ENCODE results near the gene MMRN2.

The MMRN2 gene

GRCh38 chr10:86963341-86963919 is 6.0 kb upstream of the MMRN2 start:
- TF ChIP-seq SIN3A (IDR thresholded peaks at IDR 0.05; ENCODE audit: borderline replicate concordance, insufficient read depth, low read length) = no peak
- no peak for TF ChIP-seq FOXP2 (optimal IDR thresholded peaks at IDR 0.05; ENCODE audit: borderline replicate concordance, extremely low read depth, extremely low read length, insufficient read depth)
- TF ChIP-seq, protein P1, sequence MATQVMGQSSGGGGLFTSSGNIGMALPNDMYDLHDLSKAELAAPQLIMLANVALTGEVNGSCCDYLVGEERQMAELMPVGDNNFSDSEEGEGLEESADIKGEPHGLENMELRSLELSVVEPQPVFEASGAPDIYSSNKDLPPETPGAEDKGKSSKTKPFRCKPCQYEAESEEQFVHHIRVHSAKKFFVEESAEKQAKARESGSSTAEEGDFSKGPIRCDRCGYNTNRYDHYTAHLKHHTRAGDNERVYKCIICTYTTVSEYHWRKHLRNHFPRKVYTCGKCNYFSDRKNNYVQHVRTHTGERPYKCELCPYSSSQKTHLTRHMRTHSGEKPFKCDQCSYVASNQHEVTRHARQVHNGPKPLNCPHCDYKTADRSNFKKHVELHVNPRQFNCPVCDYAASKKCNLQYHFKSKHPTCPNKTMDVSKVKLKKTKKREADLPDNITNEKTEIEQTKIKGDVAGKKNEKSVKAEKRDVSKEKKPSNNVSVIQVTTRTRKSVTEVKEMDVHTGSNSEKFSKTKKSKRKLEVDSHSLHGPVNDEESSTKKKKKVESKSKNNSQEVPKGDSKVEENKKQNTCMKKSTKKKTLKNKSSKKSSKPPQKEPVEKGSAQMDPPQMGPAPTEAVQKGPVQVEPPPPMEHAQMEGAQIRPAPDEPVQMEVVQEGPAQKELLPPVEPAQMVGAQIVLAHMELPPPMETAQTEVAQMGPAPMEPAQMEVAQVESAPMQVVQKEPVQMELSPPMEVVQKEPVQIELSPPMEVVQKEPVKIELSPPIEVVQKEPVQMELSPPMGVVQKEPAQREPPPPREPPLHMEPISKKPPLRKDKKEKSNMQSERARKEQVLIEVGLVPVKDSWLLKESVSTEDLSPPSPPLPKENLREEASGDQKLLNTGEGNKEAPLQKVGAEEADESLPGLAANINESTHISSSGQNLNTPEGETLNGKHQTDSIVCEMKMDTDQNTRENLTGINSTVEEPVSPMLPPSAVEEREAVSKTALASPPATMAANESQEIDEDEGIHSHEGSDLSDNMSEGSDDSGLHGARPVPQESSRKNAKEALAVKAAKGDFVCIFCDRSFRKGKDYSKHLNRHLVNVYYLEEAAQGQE (IDR thresholded peaks at IDR 0.05; ENCODE audit: insufficient read depth in 1 of 2, low read depth in 2 of 2, low read length in 2 of 2) = no peak
- no peak for TF ChIP-seq TAF1 (IDR thresholded peaks at IDR 0.05; ENCODE audit: borderline replicate concordance, insufficient read depth, low read length)
- no peak for TF ChIP-seq POLR2AphosphoS5 (IDR thresholded peaks at IDR 0.05; ENCODE audit: low read depth, low read length)

DNA sequence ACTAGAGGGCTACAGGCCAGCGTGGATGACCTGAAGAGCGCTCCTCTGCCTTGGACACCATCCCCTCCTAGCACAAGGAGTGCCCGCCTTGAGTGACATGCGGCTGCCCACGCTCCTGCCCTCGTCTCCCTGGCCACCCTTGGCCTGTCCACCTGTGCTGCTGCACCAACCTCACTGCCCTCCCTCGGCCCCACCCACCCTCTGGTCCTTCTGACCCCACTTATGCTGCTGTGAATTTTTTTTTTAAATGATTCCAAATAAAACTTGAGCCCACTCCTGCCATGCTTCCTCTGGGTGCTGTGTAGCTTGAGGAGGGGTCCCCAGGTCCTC is 5.5 kb upstream of the MMRN2 start:
- TF ChIP-seq FOXP2 (optimal IDR thresholded peaks at IDR 0.05; ENCODE audit: borderline replicate concordance, extremely low read depth, extremely low read length, insufficient read depth) = no peak

- no peak for TF ChIP-seq SIN3A (IDR thresholded peaks at IDR 0.05; ENCODE audit: borderline replicate concordance, insufficient read depth, low read length)
- no peak for TF ChIP-seq FOXP2 (optimal IDR thresholded peaks at IDR 0.05; ENCODE audit: borderline replicate concordance, extremely low read depth, extremely low read length, insufficient read depth)
- TF ChIP-seq, protein P1 (IDR thresholded peaks at IDR 0.05; ENCODE audit: insufficient read depth in 1 of 2, low read depth in 2 of 2, low read length in 2 of 2) = no peak
- TF ChIP-seq POLR2AphosphoS5 (IDR thresholded peaks at IDR 0.05; ENCODE audit: low read depth, low read length) = no peak
- TF ChIP-seq TAF1 (IDR thresholded peaks at IDR 0.05; ENCODE audit: borderline replicate concordance, insufficient read depth, low read length) = no peak
Observed at GRCh38 chr10:86962136-86962980, 4.9 kb upstream of the MMRN2 start.

GRCh38 chr10:86961481-86962091 is 4.2 kb upstream of the MMRN2 start:
- TF ChIP-seq FOXP2 (optimal IDR thresholded peaks at IDR 0.05; ENCODE audit: borderline replicate concordance, extremely low read depth, extremely low read length, insufficient read depth) (no peak), TAF1 (IDR thresholded peaks at IDR 0.05; ENCODE audit: borderline replicate concordance, insufficient read depth, low read length) (no peak), SIN3A (IDR thresholded peaks at IDR 0.05; ENCODE audit: borderline replicate concordance, insufficient read depth, low read length) (no peak), POLR2AphosphoS5 (IDR thresholded peaks at IDR 0.05; ENCODE audit: low read depth, low read length) (no peak)
- TF ChIP-seq, protein P1 (IDR thresholded peaks at IDR 0.05; ENCODE audit: insufficient read depth in 1 of 2, low read depth in 2 of 2, low read length in 2 of 2) = no peak

DNA sequence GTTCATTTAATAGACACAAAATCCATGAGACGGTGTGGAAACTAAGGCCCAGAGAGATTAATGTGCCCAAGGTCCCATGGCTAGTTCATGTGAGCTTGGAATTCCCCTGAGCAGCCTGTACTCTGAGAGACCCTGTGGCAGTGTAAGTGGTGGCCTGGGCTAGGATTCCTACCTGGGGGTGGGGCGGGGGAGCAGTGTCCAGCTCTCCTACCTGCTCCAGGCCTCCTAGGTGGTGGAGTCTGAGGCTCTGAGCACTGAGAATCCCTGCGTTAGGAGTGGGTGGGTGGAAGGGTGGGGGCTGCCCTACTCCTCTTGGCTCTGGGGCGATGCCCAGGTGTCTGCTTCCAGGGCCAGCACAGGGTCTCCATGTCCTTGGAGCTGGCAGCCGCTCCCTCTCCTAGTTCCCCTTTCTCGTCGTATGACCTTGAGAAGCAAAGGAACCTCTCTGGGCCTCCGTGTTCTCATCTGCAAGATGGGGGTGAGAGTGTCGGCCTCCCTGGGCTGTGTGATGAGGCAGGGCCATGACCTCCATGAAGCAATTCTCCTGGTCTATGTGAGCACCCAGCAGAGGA is 3.5 kb upstream of the MMRN2 start:
- TF ChIP-seq TAF1 (IDR thresholded peaks at IDR 0.05; ENCODE audit: borderline replicate concordance, insufficient read depth, low read length) = no peak
- TF ChIP-seq POLR2AphosphoS5 (IDR thresholded peaks at IDR 0.05; ENCODE audit: low read depth, low read length) = no peak
- TF ChIP-seq, protein P1 (IDR thresholded peaks at IDR 0.05; ENCODE audit: insufficient read depth in 1 of 2, low read depth in 2 of 2, low read length in 2 of 2) = no peak
- TF ChIP-seq SIN3A (IDR thresholded peaks at IDR 0.05; ENCODE audit: borderline replicate concordance, insufficient read depth, low read length) = no peak
- TF ChIP-seq FOXP2 (optimal IDR thresholded peaks at IDR 0.05; ENCODE audit: borderline replicate concordance, extremely low read depth, extremely low read length, insufficient read depth) = no peak
